Stomach (tissue), 9 donors: ENCODE data around the gene PLAGL1. TPM values are rescaled to one million over a fixed set of nuclear protein-coding genes. Genes with fewer than 3 reads are reported as not detected.

Source experiments
- DNase-seq, 2 donors: peaks; one replicate each; pipeline versions ENCODE4 v3.0.0 to v3.0.0-alpha.2; 2013 to 2019
- H3K27ac ChIP-seq, 5 donors: fragments of 200-600 bp in 4 of 5; sonication (generic) in 4 of 5; one replicate each; pipeline ENCODE4 v1.5.1; 2013 to 2019; ENCODE audit warnings: mild to moderate bottlenecking in 1 of 5, moderate library complexity in 1 of 5
- H3K27me3 ChIP-seq, 3 donors: fragments of 200-600 bp; sonication (generic); one replicate each; pipeline ENCODE4 v1.5.1; 2017 to 2019; ENCODE audit warnings: mixed run types in 1 of 3
- H3K36me3 ChIP-seq, 4 donors: fragments of 200-600 bp; sonication (generic); 1 replicate in 3 of 4; 2 replicates in 1 of 4; pipeline ENCODE4 v1.5.1; 2016 to 2019
- H3K4me1 ChIP-seq, 4 donors: fragments of 200-600 bp; sonication (generic); one replicate each; pipeline ENCODE4 v1.5.1; 2016 to 2019
- H3K4me3 ChIP-seq, 4 donors: fragments of 200-600 bp; sonication (generic) in 3 of 4; one replicate each; pipeline ENCODE4 v1.5.1; 2016 to 2019; ENCODE audit warnings: mild to moderate bottlenecking in 1 of 4
- H3K9me3 ChIP-seq, 4 donors: fragments of 200-600 bp; sonication (generic); one replicate each; pipeline ENCODE4 v1.5.1; 2016 to 2019
- EP300 ChIP-seq: sonication (generic); formaldehyde crosslinking; IDR thresholded peaks from one replicate; pipeline ENCODE4 v1.6.1; 2017; ENCODE audit warnings: antibody characterized with exemption
- POLR2A ChIP-seq, 4 donors: fragments of 450-650 bp; IDR thresholded peaks; one replicate each; pipeline ENCODE4 v1.6.1; 2016; ENCODE audit warnings: antibody characterized with exemption in 4 of 4, control low read depth in 2 of 4, mild to moderate bottlenecking in 1 of 4, moderate library complexity in 1 of 4
- POLR2AphosphoS5 ChIP-seq, 3 donors: sonication (generic); formaldehyde crosslinking; IDR thresholded peaks; one replicate each; pipeline ENCODE4 v1.6.1; 2016; ENCODE audit warnings: antibody characterized with exemption in 3 of 3
- WGBS, 5 donors: extraction: QIAGEN DNeasy Blood & Tissue Kit in 3 of 5; methylation state at CpG; one replicate each; pipeline versions ENCODE4 v1.1.5 to v1.1.7; 2013 to 2018; 5-methylcytosine and 5-hydroxymethylcytosine counted together
- intact Hi-C: fragments of 100-400 bp; cut with DNase I; formaldehyde crosslinking; loops from one replicate; pipeline ENCODE4 v1.15.1; 2023; ENCODE audit warnings: low total_unique reads
- polyA plus RNA-seq, 3 donors: library from polyadenylated mRNA; stranded (reverse); fragments of 200-250 nt; gene quantifications; one replicate each; pipeline ENCODE4 v1.2.3, GENCODE V29; 2013
- total RNA-seq, 5 donors: library from RNA; depleted of rRNA; stranded (reverse); fragments of >200 nt; gene quantifications; one replicate each; pipeline versions ENCODE4 v1.1.0 to v1.2.3, GENCODE V29; 2014 to 2016
- TF ChIP-seq, protein P1 (sequence below), 7 experiments: fragments of 450-650 bp in 4 of 7; fragments of 200-600 bp in 3 of 7; sonication (generic) in 3 of 7; IDR thresholded peaks; one replicate each; pipeline ENCODE4 v1.5.1; 2016 to 2019; ENCODE audit warnings: antibody characterized with exemption in 7 of 7, control low read depth in 2 of 7, mild to moderate bottlenecking in 1 of 7
- donor health status: healthy with polysubstance abuse.
- donor health status: Bipolar disorder and iron deficiency.
- donor health status: healthy.

Gene PLAGL1
- total and polyA plus RNA-seq, 8 donors = 11.2 to 94.9 (median 19.2) TPM

- H3K4me3 ChIP-seq = peak overlapping the region in 3 of 4 donors; percentile 22 to 35 (median 28)
These were observed 28.8 kb upstream of the PLAGL1 start for GRCh38 chr6:144036835-144037195.

DNA sequence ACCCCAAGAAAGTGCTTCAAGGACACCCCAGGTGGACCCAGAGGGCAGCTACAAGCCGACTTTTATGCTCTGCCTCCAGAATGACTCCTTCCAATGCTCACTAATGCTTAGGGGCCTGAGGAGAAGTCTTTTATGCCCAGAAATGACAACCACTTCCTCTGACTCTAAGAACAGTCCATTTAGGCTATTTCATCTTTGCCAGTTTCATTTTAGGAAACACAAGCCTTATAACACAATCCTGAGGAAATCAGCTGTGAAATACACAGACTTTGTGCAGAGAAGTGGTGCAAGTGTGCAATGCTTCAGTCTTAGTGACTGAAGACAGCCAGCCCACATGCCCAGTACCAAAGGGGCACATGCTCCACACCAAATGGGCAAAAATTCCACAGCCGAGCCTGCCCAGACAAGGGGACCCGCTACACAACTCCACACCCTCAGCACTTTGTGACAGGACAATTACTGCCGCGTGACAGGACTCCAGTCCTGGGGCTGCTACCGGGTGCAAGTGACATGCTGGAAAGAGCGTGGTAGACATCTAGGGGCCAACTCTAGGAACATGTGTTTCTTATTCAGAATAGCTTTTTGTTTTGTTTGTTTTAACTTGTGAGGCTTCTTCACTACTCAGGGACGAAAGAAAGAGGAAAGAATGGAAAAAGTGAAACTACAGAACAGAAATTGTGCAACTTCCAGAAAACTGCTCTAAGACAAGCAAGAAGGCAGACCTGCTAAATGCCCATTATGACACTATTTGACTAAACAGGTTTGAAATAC, 28.2 kb upstream of the PLAGL1 start:
- H3K27me3 ChIP-seq = no peaks in the 10 kb centered on the region
- H3K27ac ChIP-seq = peak overlapping the region in 3 of 5 donors; percentile 12 to 68 (median 68)
- WGBS, 5 donors = 37 to 50% (median 40%) methylated on average over 8 of the region's 8 CpGs
- H3K9me3 ChIP-seq = peaks cover 0 to 7% (median 1%) of the 10 kb centered on the region in 4 donors
- peak in 1 of 2 donors; percentile 48 for DNase-seq
- peak overlapping the region; percentile 9 to 35 (median 25) for H3K4me3 ChIP-seq
- no peaks in the 10 kb centered on the region for H3K36me3 ChIP-seq
- no peak for TF ChIP-seq EP300
- TF ChIP-seq, protein P1, sequence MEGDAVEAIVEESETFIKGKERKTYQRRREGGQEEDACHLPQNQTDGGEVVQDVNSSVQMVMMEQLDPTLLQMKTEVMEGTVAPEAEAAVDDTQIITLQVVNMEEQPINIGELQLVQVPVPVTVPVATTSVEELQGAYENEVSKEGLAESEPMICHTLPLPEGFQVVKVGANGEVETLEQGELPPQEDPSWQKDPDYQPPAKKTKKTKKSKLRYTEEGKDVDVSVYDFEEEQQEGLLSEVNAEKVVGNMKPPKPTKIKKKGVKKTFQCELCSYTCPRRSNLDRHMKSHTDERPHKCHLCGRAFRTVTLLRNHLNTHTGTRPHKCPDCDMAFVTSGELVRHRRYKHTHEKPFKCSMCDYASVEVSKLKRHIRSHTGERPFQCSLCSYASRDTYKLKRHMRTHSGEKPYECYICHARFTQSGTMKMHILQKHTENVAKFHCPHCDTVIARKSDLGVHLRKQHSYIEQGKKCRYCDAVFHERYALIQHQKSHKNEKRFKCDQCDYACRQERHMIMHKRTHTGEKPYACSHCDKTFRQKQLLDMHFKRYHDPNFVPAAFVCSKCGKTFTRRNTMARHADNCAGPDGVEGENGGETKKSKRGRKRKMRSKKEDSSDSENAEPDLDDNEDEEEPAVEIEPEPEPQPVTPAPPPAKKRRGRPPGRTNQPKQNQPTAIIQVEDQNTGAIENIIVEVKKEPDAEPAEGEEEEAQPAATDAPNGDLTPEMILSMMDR (IDR thresholded peaks at IDR 0.05) = no peak
- no peak for TF ChIP-seq POLR2AphosphoS5 (IDR thresholded peaks at IDR 0.05)
- no peak for TF ChIP-seq POLR2A (IDR thresholded peaks at IDR 0.05)
- peaks cover 0 to 14% (median 0%) of the 10 kb centered on the region in 4 donors for H3K4me1 ChIP-seq
- intact Hi-C loops = no loop called here

More at GRCh38 chr6:144036835-144037195, 28.8 kb upstream of the PLAGL1 start:
- no peaks in the 10 kb centered on the region for H3K27me3 ChIP-seq
- 80 to 93% (median 85%) methylated on average over 3 of the region's 3 CpGs for WGBS, 5 donors
- no peak for DNase-seq
- H3K36me3 ChIP-seq = no peaks in the 10 kb centered on the region
- intact Hi-C loops = no loop called here
- TF ChIP-seq EP300 = no peak
- TF ChIP-seq, protein P1 (IDR thresholded peaks at IDR 0.05) = no peak
- no peak for TF ChIP-seq POLR2A (IDR thresholded peaks at IDR 0.05)
- TF ChIP-seq POLR2AphosphoS5 (IDR thresholded peaks at IDR 0.05) = no peak
- peak overlapping the region in 3 of 5 donors; percentile 12 to 68 (median 68) for H3K27ac ChIP-seq
- H3K9me3 ChIP-seq = peaks cover 0 to 7% (median 1%) of the 10 kb centered on the region in 4 donors
- H3K4me1 ChIP-seq = peaks cover 0 to 14% (median 0%) of the 10 kb centered on the region in 4 donors

GRCh38 chr6:144035416-144035815, 27.4 kb upstream of the PLAGL1 start:
- WGBS, 5 donors = 88 to 99% (median 95%) methylated on average over 4 of the region's 4 CpGs
- H3K4me3 ChIP-seq = no peak overlapping the region
- DNase-seq = no peak
- H3K27ac ChIP-seq = peak overlapping the region in 1 of 5 donors; percentile 68
- TF ChIP-seq POLR2A (IDR thresholded peaks at IDR 0.05) (no peak), POLR2AphosphoS5 (IDR thresholded peaks at IDR 0.05) (no peak), EP300 (no peak)
- TF ChIP-seq, protein P1 (IDR thresholded peaks at IDR 0.05) = no peak
- peaks cover 0 to 14% (median 0%) of the 10 kb centered on the region in 4 donors for H3K4me1 ChIP-seq
- peaks cover 0 to 7% (median 1%) of the 10 kb centered on the region in 4 donors for H3K9me3 ChIP-seq
- no peaks in the 10 kb centered on the region for H3K36me3 ChIP-seq
- H3K27me3 ChIP-seq = no peaks in the 10 kb centered on the region
- intact Hi-C loops = no loop called here

DNA sequence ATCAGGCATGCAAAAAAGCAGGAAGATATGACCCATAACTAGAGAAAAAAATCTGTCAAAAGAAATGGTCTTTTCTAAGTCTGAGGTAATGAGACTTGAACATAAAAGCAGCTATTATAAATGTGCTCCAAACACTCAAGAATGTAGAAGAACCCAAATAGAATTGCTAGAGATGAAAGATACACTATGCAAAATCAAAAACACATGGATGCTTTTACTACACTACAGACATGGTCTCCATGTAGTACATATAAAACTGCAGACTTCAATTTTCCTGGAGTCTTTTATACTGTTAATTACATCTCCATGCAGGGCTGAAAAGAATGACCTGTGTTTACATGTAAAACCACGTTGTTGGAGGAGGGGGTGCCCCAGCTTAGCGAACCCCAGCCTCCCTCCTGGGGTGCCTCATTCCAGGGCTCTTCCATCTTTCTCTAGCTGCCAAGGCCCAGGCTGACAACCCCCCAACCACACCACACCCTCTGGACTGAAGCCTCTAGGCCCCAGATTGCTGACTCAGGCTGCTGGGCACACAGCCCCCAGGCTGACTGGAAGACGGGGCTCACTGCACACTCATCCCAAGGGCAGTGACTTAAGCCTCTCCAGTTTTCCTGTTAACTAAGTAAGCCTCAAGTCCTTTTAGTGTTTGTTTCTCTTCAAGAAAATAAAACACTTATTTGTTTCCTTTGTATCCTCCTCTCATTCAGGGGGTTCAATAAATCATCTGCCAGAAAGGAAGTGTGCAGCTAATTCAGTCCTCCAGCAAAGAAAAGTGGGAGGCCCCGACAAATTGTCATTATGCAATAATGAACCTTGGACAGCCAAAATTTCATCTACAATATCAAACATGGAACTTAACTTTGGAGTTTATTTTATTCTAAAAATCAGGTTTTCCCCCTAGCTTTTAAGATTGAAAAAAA, 26.0 kb upstream of the PLAGL1 start:
- Histone ChIP-seq H3K9me3 (peaks cover 0 to 7% (median 1%) of the 10 kb centered on the region in 4 donors), H3K27me3 (no peaks in the 10 kb centered on the region), H3K4me1 (peaks cover 0 to 14% (median 0%) of the 10 kb centered on the region in 4 donors), H3K4me3 (no peak overlapping the region), H3K27ac (no peak overlapping the region), H3K36me3 (no peaks in the 10 kb centered on the region)
- intact Hi-C loops = no loop called here
- no peak for DNase-seq
- TF ChIP-seq, protein P1 (IDR thresholded peaks at IDR 0.05) = no peak
- no peak for TF ChIP-seq POLR2A (IDR thresholded peaks at IDR 0.05)
- no peak for TF ChIP-seq EP300
- TF ChIP-seq POLR2AphosphoS5 (IDR thresholded peaks at IDR 0.05) = no peak
- WGBS, 5 donors = 48 to 74% (median 60%) methylated on average over 4 of the region's 4 CpGs
